Ovary (tissue), 3 donors: Measurements from ENCODE around the gene NR4A3.

ENCODE experiments used
- CTCF ChIP-seq, 3 donors: fragments of 450-650 bp in 2 of 3; fragments of 200-600 bp in 1 of 3; IDR thresholded peaks; one replicate each; pipeline versions ENCODE4 v1.5.1 to v1.8.0; 2016 to 2022; ENCODE audit warnings: antibody characterized with exemption in 3 of 3, mild to moderate bottlenecking in 1 of 3
- EP300 ChIP-seq: sonication (generic); formaldehyde crosslinking; IDR thresholded peaks from one replicate; pipeline ENCODE4 v1.6.1; 2017; ENCODE audit warnings: antibody characterized with exemption
- donor health status: DM: no; HTN: no; CAD: no.

- TF ChIP-seq CTCF (IDR thresholded peaks at IDR 0.05) (no peak), EP300 (no peak)
These were observed 2.1 kb downstream of the NR4A3 start for GRCh38 chr9:99823681-99824377.
